Right forelimb (tissue), 1 donor: ENCODE data around the gene EXOC3L1.

Experiments used
- DNase-seq: peaks from one replicate; pipeline ENCODE4 v3.0.0-alpha.2; 2018

EXOC3L1 gene

GRCh38 chr16:67158637-67159600, 31.0 kb downstream of the EXOC3L1 start:
- no peak for DNase-seq

GRCh38 chr16:67157892-67158635, 31.9 kb downstream of the EXOC3L1 start:
- DNase-seq: no peak

GRCh38 chr16:67157106-67157748, 32.7 kb downstream of the EXOC3L1 start:
- no peak for DNase-seq

- no peak for DNase-seq
These were observed 33.6 kb downstream of the EXOC3L1 start for GRCh38 chr16:67156143-67156844.

GRCh38 chr16:67155295-67156142, 34.4 kb downstream of the EXOC3L1 start:
- peak; percentile 89 for DNase-seq

GRCh38 chr16:67154578-67155294, 35.2 kb downstream of the EXOC3L1 start:
- DNase-seq: no peak

- no peak for DNase-seq
These were observed 38.4 kb downstream of the EXOC3L1 start for GRCh38 chr16:67151431-67152097.

- peak; percentile 93 for DNase-seq
These were observed 39.0 kb downstream of the EXOC3L1 start, which contains the start of gene B3GNT9 for GRCh38 chr16:67150833-67151396. B3GNT9 (minus strand) TSS chr16:67150998; CDS start chr16:67150485, 513 bp downstream.

- peak; percentile 82 for DNase-seq
These were observed 39.7 kb downstream of the EXOC3L1 start for GRCh38 chr16:67150047-67150832.

- DNase-seq: no peak
These were observed 40.5 kb downstream of the EXOC3L1 start for GRCh38 chr16:67149276-67150046.

- DNase-seq: no peak
These were observed 41.2 kb downstream of the EXOC3L1 start for GRCh38 chr16:67148656-67149275.

GRCh38 chr16:67148221-67148620, 41.7 kb downstream of the EXOC3L1 start:
- DNase-seq: no peak

- DNase-seq: no peak
These were observed 42.3 kb downstream of the EXOC3L1 start for GRCh38 chr16:67147437-67148140.

GRCh38 chr16:67146523-67147357, 43.2 kb downstream of the EXOC3L1 start:
- no peak for DNase-seq

- no peak for DNase-seq
These were observed 44.2 kb downstream of the EXOC3L1 start for GRCh38 chr16:67145746-67146145.

GRCh38 chr16:67144943-67145342, 45.0 kb downstream of the EXOC3L1 start:
- no peak for DNase-seq
